ENCODE results near the gene NEUROD2.

Gene NEUROD2

DNA sequence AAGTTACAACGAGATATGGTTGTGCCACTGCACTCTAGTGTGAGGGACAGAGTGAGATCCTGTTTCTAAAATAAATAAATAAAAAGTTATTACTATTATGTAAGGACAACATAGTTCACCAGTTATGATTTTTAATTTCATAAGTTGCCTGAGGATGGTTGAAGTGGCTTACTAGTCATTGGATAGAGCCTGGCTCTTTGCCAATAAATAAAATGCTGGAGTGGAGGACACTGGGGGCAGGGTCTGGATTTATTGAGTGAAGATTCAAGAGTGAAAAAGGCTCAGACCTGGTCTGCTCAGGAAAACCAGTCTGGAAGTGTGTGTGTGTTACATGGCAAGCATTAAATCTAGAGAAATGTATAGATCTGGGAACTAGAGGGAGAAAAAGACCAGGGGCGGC, 31.3 kb upstream of the NEUROD2 start:
- no peaks in the 10 kb centered on the region for H3K9me3 Mint-ChIP-seq
- no peaks in the 10 kb centered on the region for H3K36me3 Mint-ChIP-seq (ENCODE audit: low read depth)
- H3K4me1 Mint-ChIP-seq, result peaks cover 36% of the 10 kb centered on the region
- peak overlapping the region; percentile 36 to 56 (median 37) for H3K27ac Mint-ChIP-seq
- peak overlapping the region; percentile 67 to 74 (median 68) for H3K4me3 Mint-ChIP-seq
- no peaks in the 10 kb centered on the region for H3K27me3 Mint-ChIP-seq (ENCODE audit: low read depth)
- TF ChIP-seq, protein P1, sequence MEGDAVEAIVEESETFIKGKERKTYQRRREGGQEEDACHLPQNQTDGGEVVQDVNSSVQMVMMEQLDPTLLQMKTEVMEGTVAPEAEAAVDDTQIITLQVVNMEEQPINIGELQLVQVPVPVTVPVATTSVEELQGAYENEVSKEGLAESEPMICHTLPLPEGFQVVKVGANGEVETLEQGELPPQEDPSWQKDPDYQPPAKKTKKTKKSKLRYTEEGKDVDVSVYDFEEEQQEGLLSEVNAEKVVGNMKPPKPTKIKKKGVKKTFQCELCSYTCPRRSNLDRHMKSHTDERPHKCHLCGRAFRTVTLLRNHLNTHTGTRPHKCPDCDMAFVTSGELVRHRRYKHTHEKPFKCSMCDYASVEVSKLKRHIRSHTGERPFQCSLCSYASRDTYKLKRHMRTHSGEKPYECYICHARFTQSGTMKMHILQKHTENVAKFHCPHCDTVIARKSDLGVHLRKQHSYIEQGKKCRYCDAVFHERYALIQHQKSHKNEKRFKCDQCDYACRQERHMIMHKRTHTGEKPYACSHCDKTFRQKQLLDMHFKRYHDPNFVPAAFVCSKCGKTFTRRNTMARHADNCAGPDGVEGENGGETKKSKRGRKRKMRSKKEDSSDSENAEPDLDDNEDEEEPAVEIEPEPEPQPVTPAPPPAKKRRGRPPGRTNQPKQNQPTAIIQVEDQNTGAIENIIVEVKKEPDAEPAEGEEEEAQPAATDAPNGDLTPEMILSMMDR (IDR thresholded peaks at IDR 0.05; ENCODE audit: unreplicated experiment in 3 of 3), result no peak

DNA sequence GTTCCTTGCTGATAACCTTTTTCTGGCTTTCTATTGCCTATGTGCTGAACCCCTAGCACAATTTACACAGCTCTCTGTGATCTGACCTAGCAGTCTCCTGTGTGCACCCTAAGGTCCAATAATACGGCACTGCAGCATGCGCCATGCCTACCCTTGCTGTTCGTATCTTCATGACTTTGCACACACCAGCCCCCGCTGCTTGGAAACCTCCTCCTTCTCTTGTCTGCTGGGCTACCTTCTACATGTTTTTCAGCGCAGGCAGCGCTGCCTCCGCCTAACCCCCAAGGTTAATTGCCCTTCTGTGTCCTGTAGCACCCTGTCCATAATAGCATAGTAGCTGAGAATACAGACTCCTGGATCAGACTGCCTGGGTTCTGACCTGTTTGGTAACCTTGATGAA, 30.6 kb upstream of the NEUROD2 start:
- no peaks in the 10 kb centered on the region for H3K9me3 Mint-ChIP-seq
- TF ChIP-seq, protein P1 (IDR thresholded peaks at IDR 0.05; ENCODE audit: unreplicated experiment in 3 of 3), result no peak
- peak overlapping the region; percentile 70 to 90 (median 88) for H3K27ac Mint-ChIP-seq
- H3K4me3 Mint-ChIP-seq, result peak overlapping the region; percentile 93 to 94 (median 93)
- H3K36me3 Mint-ChIP-seq (ENCODE audit: low read depth), result no peaks in the 10 kb centered on the region
- no peaks in the 10 kb centered on the region for H3K27me3 Mint-ChIP-seq (ENCODE audit: low read depth)
- peaks cover 36% of the 10 kb centered on the region for H3K4me1 Mint-ChIP-seq

DNA sequence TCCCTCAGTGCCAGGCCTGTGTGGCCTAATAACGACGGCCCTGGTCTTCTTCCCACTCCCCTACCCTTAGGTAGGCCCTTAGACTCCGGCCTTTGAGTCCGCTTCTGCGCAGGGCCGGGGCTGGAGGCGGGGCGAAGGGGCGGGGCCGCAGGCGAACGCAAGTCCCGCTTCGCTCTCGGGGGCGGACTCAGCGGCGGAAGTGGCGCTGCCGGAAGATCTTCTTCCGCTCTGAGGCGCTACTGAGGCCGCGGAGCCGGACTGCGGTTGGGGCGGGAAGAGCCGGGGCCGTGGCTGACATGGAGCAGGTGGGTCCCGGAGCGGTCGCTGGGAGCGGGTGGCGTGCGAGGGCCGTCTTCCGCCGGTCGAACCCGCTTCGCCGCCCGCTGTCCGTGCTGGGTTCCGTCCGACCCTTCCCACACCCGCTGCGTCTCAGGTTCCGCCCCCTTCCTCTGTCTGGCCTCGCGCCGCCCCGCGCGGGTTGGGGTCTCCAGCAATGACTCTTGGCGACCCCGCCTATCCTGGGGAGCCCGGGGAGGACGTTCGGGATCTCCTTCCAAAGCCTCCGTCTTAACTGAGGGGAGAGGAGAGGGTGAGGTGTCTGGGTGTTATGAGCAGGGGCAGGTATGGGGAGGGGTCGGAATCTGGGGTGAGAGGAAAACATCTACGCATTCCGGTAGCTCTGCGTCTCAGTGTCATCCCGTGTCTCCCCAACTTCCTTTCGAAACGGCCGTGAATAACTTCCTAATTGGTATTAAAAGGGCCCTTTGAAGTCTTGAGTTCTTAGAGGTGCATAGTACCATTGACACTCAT, 29.4 kb upstream of the NEUROD2 start, which contains the start of gene STARD3:
Gene STARD3, plus strand, starts transcription at position 218 of the 810 bp plus-strand sequence. CDS start 16,388 bp downstream, outside the sequence.
- peaks cover 36% of the 10 kb centered on the region for H3K4me1 Mint-ChIP-seq
- TF ChIP-seq, protein P1 (IDR thresholded peaks at IDR 0.05; ENCODE audit: unreplicated experiment in 3 of 3), result peak in 2 of 3 experiments; percentile 9 to 29
- H3K27ac Mint-ChIP-seq, result peak within 1 kb of the TSS; percentile 70 to 90 (median 88)
- no peaks in the 10 kb centered on the region for H3K36me3 Mint-ChIP-seq (ENCODE audit: low read depth)
- peak within 1 kb of the TSS; percentile 93 to 94 (median 93) for H3K4me3 Mint-ChIP-seq
- peaks cover 4% of the 10 kb centered on the region for H3K27me3 Mint-ChIP-seq (ENCODE audit: low read depth)
- H3K9me3 Mint-ChIP-seq, result no peaks in the 10 kb centered on the region

DNA sequence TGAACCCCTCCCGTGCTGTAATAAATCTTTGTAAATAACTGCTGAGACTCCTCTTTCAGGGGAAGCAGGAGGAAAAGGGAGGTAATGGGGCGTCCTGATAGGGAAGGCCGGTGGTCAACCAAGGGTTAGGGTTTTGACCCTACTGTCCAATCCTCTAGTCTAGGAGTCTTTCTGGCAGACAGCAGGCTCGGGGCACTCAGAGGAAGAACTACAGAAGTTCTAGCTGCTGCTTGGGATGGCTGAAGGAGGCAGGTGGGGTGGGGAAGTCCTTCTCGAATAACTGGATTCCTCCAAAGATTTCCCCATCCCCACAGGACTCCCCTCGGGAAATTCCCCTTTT, 28.8 kb upstream of the NEUROD2 start:
- H3K9me3 Mint-ChIP-seq, result no peaks in the 10 kb centered on the region
- no peaks in the 10 kb centered on the region for H3K36me3 Mint-ChIP-seq (ENCODE audit: low read depth)
- peak overlapping the region; percentile 70 to 90 (median 88) for H3K27ac Mint-ChIP-seq
- TF ChIP-seq, protein P1 (IDR thresholded peaks at IDR 0.05; ENCODE audit: unreplicated experiment in 3 of 3), result no peak
- H3K4me3 Mint-ChIP-seq, result peak overlapping the region; percentile 93 to 94 (median 93)
- peaks cover 36% of the 10 kb centered on the region for H3K4me1 Mint-ChIP-seq
- peaks cover 9% of the 10 kb centered on the region for H3K27me3 Mint-ChIP-seq (ENCODE audit: low read depth)

DNA sequence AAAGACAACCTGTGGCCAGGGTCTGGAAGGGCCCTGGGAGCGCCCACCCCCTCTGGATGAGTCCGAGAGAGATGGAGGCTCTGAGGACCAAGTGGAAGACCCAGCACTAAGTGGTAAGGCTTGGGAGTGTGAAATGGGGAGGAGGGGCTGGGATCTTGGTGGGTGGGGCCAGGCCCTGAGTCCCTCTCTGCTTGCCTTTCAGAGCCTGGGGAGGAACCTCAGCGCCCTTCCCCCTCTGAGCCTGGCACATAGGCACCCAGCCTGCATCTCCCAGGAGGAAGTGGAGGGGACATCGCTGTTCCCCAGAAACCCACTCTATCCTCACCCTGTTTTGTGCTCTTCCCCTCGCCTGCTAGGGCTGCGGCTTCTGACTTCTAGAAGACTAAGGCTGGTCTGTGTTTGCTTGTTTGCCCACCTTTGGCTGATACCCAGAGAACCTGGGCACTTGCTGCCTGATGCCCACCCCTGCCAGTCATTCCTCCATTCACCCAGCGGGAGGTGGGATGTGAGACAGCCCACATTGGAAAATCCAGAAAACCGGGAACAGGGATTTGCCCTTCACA, 28.0 kb upstream of the NEUROD2 start:
- Mint-ChIP-seq H3K4me3 (peak overlapping the region; percentile 68 to 94 (median 93)), H3K27me3 (ENCODE audit: low read depth) (peaks cover 16% of the 10 kb centered on the region), H3K36me3 (ENCODE audit: low read depth) (no peaks in the 10 kb centered on the region), H3K4me1 (peaks cover 40% of the 10 kb centered on the region), H3K9me3 (no peaks in the 10 kb centered on the region), H3K27ac (peak overlapping the region in 1 of 3 experiments; percentile 90)
- TF ChIP-seq, protein P1 (IDR thresholded peaks at IDR 0.05; ENCODE audit: unreplicated experiment in 3 of 3), result no peak
